NT2/D1 (cell line): Measurements from ENCODE around the gene CYFIP1.

Source experiments
- SUZ12 ChIP-seq: IDR thresholded peaks from 2 replicates; pipeline ENCODE4 v1.6.1; 2011; ENCODE audit not compliant: insufficient read length, insufficient read depth; ENCODE audit errors: extremely low read depth
- YY1 ChIP-seq: IDR thresholded peaks from 2 replicates; pipeline ENCODE4 v1.6.1; 2011; ENCODE audit not compliant: insufficient read length, insufficient read depth
- ZNF274 ChIP-seq: IDR thresholded peaks from 2 replicates; pipeline ENCODE4 v1.6.1; 2011; ENCODE audit warnings: mild to moderate bottlenecking, low read depth, low read length

DNA sequence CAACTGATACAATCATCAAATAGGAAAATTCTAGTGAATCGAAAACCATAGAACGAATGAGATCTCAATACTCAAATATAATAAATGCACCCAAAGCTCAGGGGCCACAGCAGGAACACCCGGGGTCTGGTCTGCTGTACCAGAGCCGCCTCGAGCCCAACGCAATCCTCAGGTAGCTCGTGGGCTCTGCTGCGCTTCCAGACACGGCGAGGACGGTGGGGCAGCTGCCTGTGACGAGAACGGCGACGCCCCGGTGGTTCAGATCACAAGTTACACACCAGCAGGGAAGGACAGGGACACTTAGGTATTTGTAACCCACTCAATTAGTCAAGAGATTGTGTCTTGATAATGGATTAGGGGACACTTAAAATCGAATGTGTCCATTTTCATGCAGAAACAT, 87.1 kb downstream of the CYFIP1 start:
- no peak for TF ChIP-seq SUZ12
- TF ChIP-seq YY1 = no peak
- TF ChIP-seq ZNF274 = no peak
